Measurements from ENCODE around the gene TTC21A. TPM values are rescaled to one million over a fixed set of nuclear protein-coding genes. Genes with fewer than 3 reads are reported as not detected.

Gene TTC21A
- total and polyA plus RNA-seq, 2 of the 13 experiments (the other 11 are each of a cell fraction or from before 2014, with no cell fraction given) = 0.31 to 1.5 TPM

DNA sequence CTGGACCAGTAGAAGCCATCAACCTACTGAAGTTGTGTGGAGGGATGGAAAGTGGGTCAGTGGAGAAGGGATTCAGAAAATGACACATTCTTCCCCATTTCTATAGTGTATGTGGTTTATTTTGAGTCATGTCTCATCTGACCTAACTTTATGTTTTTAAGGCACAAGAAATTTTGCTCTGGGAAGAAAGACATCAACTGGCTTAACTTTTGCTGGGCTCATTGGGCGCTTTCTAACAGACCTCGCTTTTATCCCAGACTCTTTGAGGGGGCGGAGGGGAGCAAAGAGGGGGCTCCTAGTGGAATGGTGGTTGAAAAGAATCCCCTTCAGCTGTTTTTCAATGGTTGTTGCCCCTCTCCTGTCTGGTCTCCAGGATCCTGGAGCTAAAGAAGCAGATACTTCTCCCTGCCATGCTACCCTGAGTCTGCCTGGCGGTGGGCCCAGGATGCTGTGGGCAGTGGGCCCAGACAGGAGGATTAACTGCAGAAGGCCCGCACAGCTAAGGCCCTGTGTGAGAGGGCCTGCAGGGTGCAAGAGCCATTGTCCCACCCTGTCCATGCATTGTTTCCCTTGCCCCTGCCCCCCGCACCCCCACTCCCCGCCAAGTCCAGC, 31.4 kb downstream of the TTC21A start:
- no peak overlapping the region for H3K4me3 ChIP-seq (replicated peaks in 1 of 3; ENCODE audit: insufficient read depth in 1 of 3, low read depth in 2 of 3, low read length in 3 of 3)
- peaks cover 13 to 23% of the 10 kb centered on the region in 2 experiments; a peak in 4 of 5 replicates for H3K36me3 ChIP-seq (replicated peaks in 1 of 2; ENCODE audit: control insufficient read depth in 1 of 2, insufficient read depth in 2 of 2, low read length in 2 of 2)
- intact Hi-C loops (cut with micrococcal nuclease; ENCODE audit: unreplicated experiment) (no loop called here), in situ Hi-C loops (cut with HindIII; ENCODE audit: extremely low pct_ligation_motif_present, low pct_unique_long_range_greater_than_20kb) (no loop called here)
- no TSS peak for BruUV-seq (replicated peaks)
- no peak for ATAC-seq
- TF ChIP-seq HNF4A (CRISPR knock-in tag; IDR thresholded peaks at IDR 0.05) (no peak), FOXJ3 (CRISPR knock-in tag; IDR thresholded peaks at IDR 0.05; ENCODE audit: borderline replicate concordance) (no peak), TP53 (CRISPR knock-in tag; conservative IDR thresholded peaks at IDR 0.05) (no peak), NFKBIZ (CRISPR knock-in tag; IDR thresholded peaks at IDR 0.05) (no peak), RORA (CRISPR knock-in tag; IDR thresholded peaks at IDR 0.05) (no peak), PRPF4 (IDR thresholded peaks at IDR 0.05; ENCODE audit: low read depth, low read length, poor library complexity, severe bottlenecking) (no peak), KAT8 (CRISPR knock-in tag; IDR thresholded peaks at IDR 0.05) (no peak), SOX6 (IDR thresholded peaks at IDR 0.05) (no peak), SOX6 (CRISPR knock-in tag; IDR thresholded peaks at IDR 0.05) (no peak), MXI1 (IDR thresholded peaks at IDR 0.05; ENCODE audit: borderline replicate concordance, low read depth, low read length) (no peak), FLYWCH1 (CRISPR knock-in tag; IDR thresholded peaks at IDR 0.05) (no peak), ZNF160 (CRISPR knock-in tag; IDR thresholded peaks at IDR 0.05) (no peak), TAF1 (CRISPR knock-in tag; IDR thresholded peaks at IDR 0.05) (no peak), ZNF878 (CRISPR knock-in tag; IDR thresholded peaks at IDR 0.05) (no peak), ZNF333 (CRISPR knock-in tag; IDR thresholded peaks at IDR 0.05; ENCODE audit: borderline replicate concordance) (no peak)
- TF ChIP-seq, protein P1, sequence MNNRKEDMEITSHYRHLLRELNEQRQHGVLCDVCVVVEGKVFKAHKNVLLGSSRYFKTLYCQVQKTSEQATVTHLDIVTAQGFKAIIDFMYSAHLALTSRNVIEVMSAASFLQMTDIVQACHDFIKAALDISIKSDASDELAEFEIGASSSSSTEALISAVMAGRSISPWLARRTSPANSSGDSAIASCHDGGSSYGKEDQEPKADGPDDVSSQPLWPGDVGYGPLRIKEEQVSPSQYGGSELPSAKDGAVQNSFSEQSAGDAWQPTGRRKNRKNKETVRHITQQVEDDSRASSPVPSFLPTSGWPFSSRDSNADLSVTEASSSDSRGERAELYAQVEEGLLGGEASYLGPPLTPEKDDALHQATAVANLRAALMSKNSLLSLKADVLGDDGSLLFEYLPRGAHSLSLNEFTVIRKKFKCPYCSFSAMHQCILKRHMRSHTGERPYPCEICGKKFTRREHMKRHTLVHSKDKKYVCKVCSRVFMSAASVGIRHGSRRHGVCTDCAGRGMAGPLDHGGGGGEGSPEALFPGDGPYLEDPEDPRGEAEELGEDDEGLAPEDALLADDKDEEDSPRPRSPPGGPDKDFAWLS (CRISPR knock-in tag; IDR thresholded peaks at IDR 0.05; ENCODE audit: borderline replicate concordance) = no peak
- TF ChIP-seq, protein P2, sequence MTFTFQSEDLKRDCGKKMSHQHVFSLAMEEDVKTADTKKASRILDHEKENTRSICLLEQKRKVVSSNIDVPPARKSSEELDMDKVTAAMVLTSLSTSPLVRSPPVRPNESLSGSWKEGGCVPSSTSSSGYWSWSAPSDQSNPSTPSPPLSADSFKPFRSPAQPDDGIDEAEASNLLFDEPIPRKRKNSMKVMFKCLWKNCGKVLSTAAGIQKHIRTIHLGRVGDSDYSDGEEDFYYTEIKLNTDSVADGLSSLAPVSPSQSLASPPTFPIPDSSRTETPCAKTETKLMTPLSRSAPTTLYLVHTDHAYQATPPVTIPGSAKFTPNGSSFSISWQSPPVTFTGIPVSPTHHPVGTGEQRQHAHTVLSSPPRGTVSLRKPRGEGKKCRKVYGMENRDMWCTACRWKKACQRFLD (CRISPR knock-in tag; IDR thresholded peaks at IDR 0.05; ENCODE audit: borderline replicate concordance) = no peak
- TF ChIP-seq, protein P3, sequence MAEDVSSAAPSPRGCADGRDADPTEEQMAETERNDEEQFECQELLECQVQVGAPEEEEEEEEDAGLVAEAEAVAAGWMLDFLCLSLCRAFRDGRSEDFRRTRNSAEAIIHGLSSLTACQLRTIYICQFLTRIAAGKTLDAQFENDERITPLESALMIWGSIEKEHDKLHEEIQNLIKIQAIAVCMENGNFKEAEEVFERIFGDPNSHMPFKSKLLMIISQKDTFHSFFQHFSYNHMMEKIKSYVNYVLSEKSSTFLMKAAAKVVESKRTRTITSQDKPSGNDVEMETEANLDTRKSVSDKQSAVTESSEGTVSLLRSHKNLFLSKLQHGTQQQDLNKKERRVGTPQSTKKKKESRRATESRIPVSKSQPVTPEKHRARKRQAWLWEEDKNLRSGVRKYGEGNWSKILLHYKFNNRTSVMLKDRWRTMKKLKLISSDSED (CRISPR knock-in tag; IDR thresholded peaks at IDR 0.05) = no peak
- H3K27ac ChIP-seq (ENCODE audit: extremely low read length, insufficient read depth, low read length) = no peak overlapping the region
- H3K4me1 ChIP-seq (ENCODE audit: insufficient read depth, low read length) = no peaks in the 10 kb centered on the region
- POLR2A ChIA-PET = no interaction called here
- WGBS (ENCODE audit: low lambda C conversion rate) = 89% methylated on average over 5 of the region's 7 CpGs
- DNase-seq (ENCODE audit: low spot score) = no peak
- peaks cover 3% of the 10 kb centered on the region; the same call in 1 of the 2 replicates for H4K20me1 ChIP-seq (ENCODE audit: insufficient read depth, low read length)
- no peaks in the 10 kb centered on the region for H3K79me2 ChIP-seq (ENCODE audit: insufficient read depth, low read length)
- H3K4me2 ChIP-seq (ENCODE audit: low read depth, low read length) = no peak overlapping the region
- H3K27me3 ChIP-seq (ENCODE audit: control insufficient read depth in 1 of 2, insufficient read depth in 2 of 2, low read length in 2 of 2) = no peaks in the 10 kb centered on the region
- CTCF ChIA-PET (ENCODE audit: low intra/inter-chr PET ratio, low total read pairs) = no interaction called here
- H3K9me3 ChIP-seq (ENCODE audit: low read length) = no peaks in the 10 kb centered on the region
- H2AFZ ChIP-seq (ENCODE audit: low read length) = no peak overlapping the region
- no peak overlapping the region for H3K9ac ChIP-seq (ENCODE audit: insufficient read depth, low read depth, low read length)
- FAIRE-seq = no peak

All from HepG2 (cell line).